ENCODE measurements around the gene NUBP2.
A peak's percentile ranks its signal among the peaks of the same experiment; 100 is the strongest.

Gene NUBP2

GRCh38 chr16:1780677-1781072, 2.1 kb upstream of the NUBP2 start:
- H3K4me3 ChIP-seq (ENCODE audit: low read length): peak overlapping the region; percentile 74
- TF ChIP-seq CTCF (IDR thresholded peaks at IDR 0.05; ENCODE audit: insufficient read depth, low read depth, low read length, missing control alignments): no peak
- DNase-seq (ENCODE audit: low read depth): no peak

- DNase-seq (ENCODE audit: low read depth): no peak
- peak overlapping the region; percentile 74 for H3K4me3 ChIP-seq (ENCODE audit: low read length)
- TF ChIP-seq CTCF (IDR thresholded peaks at IDR 0.05; ENCODE audit: insufficient read depth, low read depth, low read length, missing control alignments): no peak
Observed at GRCh38 chr16:1781254-1781653, 1.5 kb upstream of the NUBP2 start.

GRCh38 chr16:1781758-1782407, 877 bp upstream of the NUBP2 start:
- TF ChIP-seq CTCF (IDR thresholded peaks at IDR 0.05; ENCODE audit: insufficient read depth, low read depth, low read length, missing control alignments): peak; percentile 25
- peak; percentile 40 for DNase-seq (ENCODE audit: low read depth)
- peak overlapping the region; percentile 74 for H3K4me3 ChIP-seq (ENCODE audit: low read length)

- DNase-seq (ENCODE audit: low read depth): no peak
- no peak overlapping the region for H3K4me3 ChIP-seq (ENCODE audit: low read length)
- TF ChIP-seq CTCF (IDR thresholded peaks at IDR 0.05; ENCODE audit: insufficient read depth, low read depth, low read length, missing control alignments): no peak
Observed at GRCh38 chr16:1784977-1785845, 2.5 kb downstream of the NUBP2 start.

GRCh38 chr16:1785846-1786170, 3.0 kb downstream of the NUBP2 start:
- DNase-seq (ENCODE audit: low read depth): no peak
- H3K4me3 ChIP-seq (ENCODE audit: low read length): no peak overlapping the region
- TF ChIP-seq CTCF (IDR thresholded peaks at IDR 0.05; ENCODE audit: insufficient read depth, low read depth, low read length, missing control alignments): no peak

- H3K4me3 ChIP-seq (ENCODE audit: low read length): no peak overlapping the region
- TF ChIP-seq CTCF (IDR thresholded peaks at IDR 0.05; ENCODE audit: insufficient read depth, low read depth, low read length, missing control alignments): no peak
- no peak for DNase-seq (ENCODE audit: low read depth)
Observed at GRCh38 chr16:1786242-1787055, 3.7 kb downstream of the NUBP2 start.
